HG02852 (cell line): ENCODE measurements around the gene GTF2B.
"Not testable (repeated sequence)": the region's sequence is repeated elsewhere in the genome, so short reads cannot be mapped to it uniquely, and the experiment has no call there.

Experiments used
- ATAC-seq: cut with Tn5 transposase; IDR thresholded peaks from one replicate; pipeline ENCODE4 v1.9.1; 2021; ENCODE audit warnings: mild to moderate bottlenecking, moderate library complexity; ENCODE audit not compliant: unreplicated experiment

GTF2B gene

GRCh38 chr1:88888750-88889149, 2.6 kb downstream of the GTF2B start:
- no peak for ATAC-seq

GRCh38 chr1:88885933-88886332, 5.4 kb downstream of the GTF2B start:
- ATAC-seq, result no peak

GRCh38 chr1:88883156-88883555, 8.2 kb downstream of the GTF2B start:
- no peak for ATAC-seq

- ATAC-seq, result not testable (repeated sequence)
Observed at GRCh38 chr1:88880717-88881116, 10.7 kb downstream of the GTF2B start.

- no peak for ATAC-seq
Observed at GRCh38 chr1:88878731-88879130, 12.6 kb downstream of the GTF2B start.

GRCh38 chr1:88877911-88878310, 13.5 kb downstream of the GTF2B start:
- no peak for ATAC-seq

GRCh38 chr1:88877382-88877825, 14.0 kb downstream of the GTF2B start:
- no peak for ATAC-seq

GRCh38 chr1:88876573-88877365, 14.6 kb downstream of the GTF2B start:
- ATAC-seq, result no peak

GRCh38 chr1:88875595-88875994, 15.8 kb downstream of the GTF2B start:
- ATAC-seq, result no peak

GRCh38 chr1:88873737-88874349, 17.5 kb downstream of the GTF2B start:
- ATAC-seq, result no peak

GRCh38 chr1:88869644-88870043, 21.7 kb downstream of the GTF2B start:
- not testable (repeated sequence) for ATAC-seq

- ATAC-seq, result no peak
Observed at GRCh38 chr1:88867743-88868521, 23.4 kb downstream of the GTF2B start.

- no peak for ATAC-seq
Observed at GRCh38 chr1:88851303-88852063, 39.9 kb downstream of the GTF2B start.

GRCh38 chr1:88847643-88848042, 43.7 kb downstream of the GTF2B start:
- no peak for ATAC-seq

GRCh38 chr1:88825721-88826120, 65.6 kb downstream of the GTF2B start:
- ATAC-seq, result no peak

- ATAC-seq, result not testable (repeated sequence)
Observed at GRCh38 chr1:88819642-88820041, 71.7 kb downstream of the GTF2B start.

GRCh38 chr1:88813471-88813870, 77.9 kb downstream of the GTF2B start:
- ATAC-seq, result no peak

GRCh38 chr1:88812366-88812765, 79.0 kb downstream of the GTF2B start:
- ATAC-seq, result no peak

- no peak for ATAC-seq
Observed at GRCh38 chr1:88803444-88803843, 87.9 kb downstream of the GTF2B start.

GRCh38 chr1:88802950-88803349, 88.4 kb downstream of the GTF2B start:
- ATAC-seq, result no peak
